GM23338 (cell line): ENCODE data around the gene PHYKPL. TPM values are rescaled to one million over a fixed set of nuclear protein-coding genes. Genes with fewer than 3 reads are reported as not detected.
A peak's percentile ranks its signal among the peaks of the same experiment; 100 is the strongest.

Experiments
- ATAC-seq: fragments of 200-7000 bp; cut with Tn5 transposase; 3 replicates; pipeline ENCODE4 v1.9.1; 2020
- DNase-seq: peaks from one replicate; pipeline ENCODE4 v3.0.0-alpha.2; 2015; ENCODE audit warnings: low spot score
- H2AFZ ChIP-seq: fragments of 200-600 bp; sonication (generic); 2 replicates; pipeline ENCODE4 v1.8.0; 2016; ENCODE audit warnings: antibody characterized with exemption, mild to moderate bottlenecking, moderate library complexity
- H3F3A ChIP-seq: fragments of 200-600 bp; sonication (generic); replicated peaks from 2 replicates; pipeline ENCODE4 v1.8.0; 2017; ENCODE audit warnings: antibody characterized with exemption, mixed run types, low read depth
- H3K27ac ChIP-seq: fragments of 200-600 bp; sonication (generic); 2 replicates; pipeline ENCODE4 v1.6.1; 2016; ENCODE audit warnings: low read depth
- H3K27me3 ChIP-seq: fragments of 200-600 bp; sonication (generic); 2 replicates; pipeline ENCODE4 v1.8.0; 2016; ENCODE audit warnings: mild to moderate bottlenecking, mixed run types, moderate library complexity; ENCODE audit not compliant: insufficient read depth
- H3K36me3 ChIP-seq: fragments of 200-600 bp; sonication (generic); 2 replicates; pipeline ENCODE4 v1.8.0; 2016; ENCODE audit warnings: mild to moderate bottlenecking; ENCODE audit not compliant: insufficient read depth
- H3K4me1 ChIP-seq: fragments of 200-600 bp; sonication (generic); 2 replicates; pipeline ENCODE4 v1.8.0; 2016; ENCODE audit warnings: mild to moderate bottlenecking, moderate library complexity; ENCODE audit not compliant: insufficient read depth
- H3K4me2 ChIP-seq: fragments of 200-600 bp; sonication (generic); 2 replicates; pipeline ENCODE4 v1.7.1; 2017; ENCODE audit warnings: mixed run types
- H3K4me3 ChIP-seq: fragments of 200-600 bp; sonication (generic); 2 replicates; pipeline ENCODE4 v1.6.1; 2016; ENCODE audit warnings: mixed run types
- H3K79me2 ChIP-seq: fragments of 200-600 bp; sonication (generic); replicated peaks from 2 replicates; pipeline ENCODE4 v1.8.0; 2017; ENCODE audit warnings: mild to moderate bottlenecking; ENCODE audit not compliant: insufficient read depth
- H3K9me2 ChIP-seq: fragments of 200-600 bp; sonication (generic); 2 replicates; pipeline ENCODE4 v1.8.0; 2017; ENCODE audit not compliant: insufficient read depth
- H4K20me1 ChIP-seq: fragments of 200-600 bp; sonication (generic); replicated peaks from 2 replicates; pipeline ENCODE4 v1.8.0; 2017; ENCODE audit warnings: mild to moderate bottlenecking; ENCODE audit not compliant: insufficient read depth
- H3K27ac Mint-ChIP-seq: 2 replicates; pipeline ENCODE4 v1.8.0; 2020; ENCODE audit warnings: inconsistent platforms, mild to moderate bottlenecking, moderate library complexity, mixed read lengths
- H3K27me3 Mint-ChIP-seq: 3 replicates; pipeline ENCODE4 v1.8.0; 2022; ENCODE audit warnings: low read depth, mild to moderate bottlenecking, moderate library complexity, mixed read lengths, inconsistent platforms; ENCODE audit not compliant: insufficient read depth, poor library complexity
- H3K36me3 Mint-ChIP-seq: 3 replicates; pipeline ENCODE4 v1.8.0; 2021; ENCODE audit warnings: low read depth, mild to moderate bottlenecking, inconsistent platforms, moderate library complexity, mixed read lengths
- H3K4me1 Mint-ChIP-seq: 3 replicates; pipeline ENCODE4 v1.8.0; 2020; ENCODE audit warnings: mild to moderate bottlenecking, inconsistent platforms, mixed read lengths
- H3K4me3 Mint-ChIP-seq: 3 replicates; pipeline ENCODE4 v1.8.0; 2021; ENCODE audit warnings: moderate library complexity, mild to moderate bottlenecking, inconsistent platforms, mixed read lengths
- H3K9me3 Mint-ChIP-seq: 3 replicates; pipeline ENCODE4 v1.8.0; 2020; ENCODE audit warnings: moderate library complexity, mild to moderate bottlenecking, inconsistent platforms, mixed read lengths
- CREB1 ChIP-seq: fragments of 250-450 bp; sonication (Bioruptor Pico); IDR thresholded peaks from 2 replicates; pipeline ENCODE4 v1.5.0; 2020; ENCODE audit warnings: low read depth, mild to moderate bottlenecking, moderate library complexity
- CTCF ChIP-seq, 2 experiments: fragments of 200-600 bp in 1 of 2; sonication (generic) in 1 of 2; conservative IDR thresholded peaks; 2 replicates each; pipeline versions ENCODE4 v1.5.1 to v1.6.1; 2016 to 2017; ENCODE audit warnings: antibody characterized with exemption in 2 of 2, low read depth in 2 of 2, mild to moderate bottlenecking in 2 of 2, moderate library complexity in 1 of 2
- ETS1 ChIP-seq: IDR thresholded peaks from 2 replicates; pipeline ENCODE4 v1.6.1; 2016; ENCODE audit warnings: antibody characterized with exemption
- EZH2 ChIP-seq: fragments of 200-600 bp; sonication (generic); IDR thresholded peaks from one replicate; pipeline ENCODE4 v1.8.0; 2017; ENCODE audit warnings: antibody characterized with exemption, mild to moderate bottlenecking, low read depth; ENCODE audit not compliant: unreplicated experiment
- EZH2phosphoT487 ChIP-seq: fragments of 200-600 bp; sonication (generic); IDR thresholded peaks from one replicate; pipeline ENCODE4 v1.8.1; 2018; ENCODE audit warnings: antibody characterized with exemption; ENCODE audit not compliant: unreplicated experiment
- JUNB ChIP-seq: IDR thresholded peaks from one replicate; pipeline ENCODE4 v1.6.1; 2016; ENCODE audit warnings: antibody characterized with exemption; ENCODE audit not compliant: unreplicated experiment
- NANOG ChIP-seq: IDR thresholded peaks from 2 replicates; pipeline ENCODE4 v1.6.1; 2016; ENCODE audit warnings: antibody characterized with exemption, borderline replicate concordance
- POLR2AphosphoS5 ChIP-seq: IDR thresholded peaks from 2 replicates; pipeline ENCODE4 v1.6.1; 2016; ENCODE audit warnings: antibody characterized with exemption, low read depth
- REST ChIP-seq: IDR thresholded peaks from one replicate; pipeline ENCODE4 v1.6.1; 2018; ENCODE audit warnings: antibody characterized with exemption; ENCODE audit not compliant: unreplicated experiment
- STAT1 ChIP-seq: IDR thresholded peaks from one replicate; pipeline ENCODE4 v1.6.1; 2016; ENCODE audit warnings: antibody characterized with exemption; ENCODE audit not compliant: unreplicated experiment
- ZNF114 ChIP-seq: fragments of 250-450 bp; sonication (Bioruptor Pico); IDR thresholded peaks from 2 replicates; pipeline ENCODE4 v1.5.0; 2020; ENCODE audit warnings: mild to moderate bottlenecking, moderate library complexity
- ZNF331 ChIP-seq: fragments of 250-450 bp; sonication (Bioruptor Pico); IDR thresholded peaks from 2 replicates; pipeline ENCODE4 v1.5.0; 2020; ENCODE audit warnings: low read depth, mild to moderate bottlenecking, moderate library complexity
- ZNF462 ChIP-seq: fragments of 250-450 bp; sonication (Bioruptor Pico); IDR thresholded peaks from 2 replicates; pipeline ENCODE4 v1.5.0; 2020; ENCODE audit warnings: mild to moderate bottlenecking, moderate library complexity
- polyA plus RNA-seq: library from polyadenylated mRNA; unstranded; fragments of >200 nt; fragmentation: Nextera tagmentation; extraction: Ambion mirVana; gene quantifications from 2 replicates; pipeline ENCODE4 v1.2.1, GENCODE V29; 2016
- total RNA-seq: library from RNA; depleted of rRNA; stranded (reverse); fragments of >200 nt; shearing (Covaris generic); gene quantifications from 2 replicates; pipeline ENCODE4 v1.2.3, GENCODE V29; 2014

Gene PHYKPL
- total and polyA plus RNA-seq, 2 experiments from 2014 or later: 15.9 to 20.8 TPM

GRCh38 chr5:178215280-178216002 is 17.2 kb downstream of the PHYKPL start:
- H3K4me1 Mint-ChIP-seq: peaks cover 19% of the 10 kb centered on the region
- H3K27me3 Mint-ChIP-seq: peaks cover 24% of the 10 kb centered on the region
- Histone ChIP-seq H3K4me3 (no peak overlapping the region), H3K4me2 (no peak overlapping the region), H3K9me2 (no peaks in the 10 kb centered on the region), H4K20me1 (peaks cover 26% of the 10 kb centered on the region), H3K27ac (no peak overlapping the region), H2AFZ (no peak overlapping the region), H3K4me1 (peaks cover 7% of the 10 kb centered on the region; the same call in 1 of the 2 replicates), H3K36me3 (peaks cover 27% of the 10 kb centered on the region), H3F3A (peaks cover 52% of the 10 kb centered on the region), H3K79me2 (no peaks in the 10 kb centered on the region), H3K27me3 (no peaks in the 10 kb centered on the region)
- no peak overlapping the region for H3K4me3 Mint-ChIP-seq
- TF ChIP-seq CREB1 (no peak), ETS1 (no peak), STAT1 (no peak), ZNF114 (CRISPR knock-in tag) (no peak), EZH2phosphoT487 (no peak), EZH2 (no peak), JUNB (no peak), POLR2AphosphoS5 (no peak), ZNF462 (no peak), REST (no peak), NANOG (no peak), ZNF331 (no peak), CTCF (conservative IDR thresholded peaks at IDR 0.05; ENCODE audit: low read depth in 2 of 2) (no peak)
- DNase-seq (no peak), ATAC-seq (peak; percentile 2)
- no peaks in the 10 kb centered on the region for H3K9me3 Mint-ChIP-seq
- H3K27ac Mint-ChIP-seq: no peak overlapping the region
- H3K36me3 Mint-ChIP-seq: peaks cover 89% of the 10 kb centered on the region
